Measurements from ENCODE around the gene LTN1.

DNA sequence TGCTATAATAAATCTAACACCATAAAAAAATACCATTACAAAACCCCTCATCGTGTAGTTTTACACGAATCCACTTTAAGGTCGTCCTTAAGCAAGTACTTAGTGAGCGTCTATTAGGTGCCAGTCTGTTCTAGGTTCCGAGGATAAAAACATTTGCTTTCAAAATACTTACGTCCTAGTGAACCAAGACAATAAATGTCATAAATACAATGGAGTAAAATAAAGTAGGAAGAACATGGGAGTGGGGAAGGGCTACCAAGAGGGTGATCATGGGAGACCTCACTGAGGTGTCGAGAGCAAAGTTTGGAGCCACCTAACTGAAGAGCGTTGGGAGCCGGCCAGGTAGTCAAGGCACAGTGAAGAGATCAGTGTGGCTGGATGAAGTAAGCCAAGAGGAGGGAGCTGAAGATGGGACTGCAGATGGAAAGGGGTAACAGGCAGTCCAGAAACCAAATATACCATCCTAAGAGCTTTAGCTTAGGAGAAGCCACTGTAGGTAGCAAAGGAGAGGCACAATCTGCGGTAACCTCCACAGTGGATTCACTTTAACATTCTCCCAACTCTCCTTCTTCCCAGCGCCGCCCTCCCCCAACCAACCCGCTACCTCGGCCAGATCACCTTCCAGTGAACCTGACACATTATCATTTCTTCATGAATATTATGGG lies 684 bp downstream of the LTN1 start:
- TF ChIP-seq ZNF775 (CRISPR knock-in tag; IDR thresholded peaks at IDR 0.05; ENCODE audit: borderline replicate concordance) = peak; percentile 17; the same call in 1 of the 2 replicates
- TF ChIP-seq, protein P1, sequence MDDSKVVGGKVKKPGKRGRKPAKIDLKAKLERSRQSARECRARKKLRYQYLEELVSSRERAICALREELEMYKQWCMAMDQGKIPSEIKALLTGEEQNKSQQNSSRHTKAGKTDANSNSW (CRISPR knock-in tag; IDR thresholded peaks at IDR 0.05; ENCODE audit: borderline replicate concordance) = no peak
- TF ChIP-seq ZNF570 (CRISPR knock-in tag; IDR thresholded peaks at IDR 0.05; ENCODE audit: borderline replicate concordance) = no peak
- TF ChIP-seq ZNF251 (CRISPR knock-in tag; IDR thresholded peaks at IDR 0.05) = no peak
- TF ChIP-seq SMC3 (IDR thresholded peaks at IDR 0.05; ENCODE audit: low read length) = no peak
- TF ChIP-seq, protein P2, sequence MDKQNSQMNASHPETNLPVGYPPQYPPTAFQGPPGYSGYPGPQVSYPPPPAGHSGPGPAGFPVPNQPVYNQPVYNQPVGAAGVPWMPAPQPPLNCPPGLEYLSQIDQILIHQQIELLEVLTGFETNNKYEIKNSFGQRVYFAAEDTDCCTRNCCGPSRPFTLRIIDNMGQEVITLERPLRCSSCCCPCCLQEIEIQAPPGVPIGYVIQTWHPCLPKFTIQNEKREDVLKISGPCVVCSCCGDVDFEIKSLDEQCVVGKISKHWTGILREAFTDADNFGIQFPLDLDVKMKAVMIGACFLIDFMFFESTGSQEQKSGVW (CRISPR knock-in tag; IDR thresholded peaks at IDR 0.05; ENCODE audit: borderline replicate concordance) = no peak
- TF ChIP-seq EZH2 (conservative IDR thresholded peaks at IDR 0.05; ENCODE audit: low read depth, low read length) = no peak
- TF ChIP-seq, protein P3, sequence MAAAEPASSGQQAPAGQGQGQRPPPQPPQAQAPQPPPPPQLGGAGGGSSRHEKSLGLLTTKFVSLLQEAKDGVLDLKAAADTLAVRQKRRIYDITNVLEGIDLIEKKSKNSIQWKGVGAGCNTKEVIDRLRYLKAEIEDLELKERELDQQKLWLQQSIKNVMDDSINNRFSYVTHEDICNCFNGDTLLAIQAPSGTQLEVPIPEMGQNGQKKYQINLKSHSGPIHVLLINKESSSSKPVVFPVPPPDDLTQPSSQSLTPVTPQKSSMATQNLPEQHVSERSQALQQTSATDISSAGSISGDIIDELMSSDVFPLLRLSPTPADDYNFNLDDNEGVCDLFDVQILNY (CRISPR knock-in tag; conservative IDR thresholded peaks at IDR 0.05) = no peak
- TF ChIP-seq POLR2A (IDR thresholded peaks at IDR 0.05; ENCODE audit: insufficient read depth in 1 of 2, low read depth in 2 of 2, low read length in 2 of 2) = no peak; a peak in 1 of 4 replicates
- TF ChIP-seq HNRNPK (IDR thresholded peaks at IDR 0.05; ENCODE audit: low read depth, low read length, poor library complexity, severe bottlenecking) = no peak
- TF ChIP-seq ARHGAP35 (CRISPR knock-in tag; IDR thresholded peaks at IDR 0.05; ENCODE audit: borderline replicate concordance) = no peak
- TF ChIP-seq, protein P4, sequence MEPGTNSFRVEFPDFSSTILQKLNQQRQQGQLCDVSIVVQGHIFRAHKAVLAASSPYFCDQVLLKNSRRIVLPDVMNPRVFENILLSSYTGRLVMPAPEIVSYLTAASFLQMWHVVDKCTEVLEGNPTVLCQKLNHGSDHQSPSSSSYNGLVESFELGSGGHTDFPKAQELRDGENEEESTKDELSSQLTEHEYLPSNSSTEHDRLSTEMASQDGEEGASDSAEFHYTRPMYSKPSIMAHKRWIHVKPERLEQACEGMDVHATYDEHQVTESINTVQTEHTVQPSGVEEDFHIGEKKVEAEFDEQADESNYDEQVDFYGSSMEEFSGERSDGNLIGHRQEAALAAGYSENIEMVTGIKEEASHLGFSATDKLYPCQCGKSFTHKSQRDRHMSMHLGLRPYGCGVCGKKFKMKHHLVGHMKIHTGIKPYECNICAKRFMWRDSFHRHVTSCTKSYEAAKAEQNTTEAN (CRISPR knock-in tag; conservative IDR thresholded peaks at IDR 0.05) = no peak

Measured in HepG2 (cell line).